Activated naive CD4-positive, alpha-beta T cell treated with anti-CD3 and anti-CD28 coated beads, Interleukin-2, amount 10 ng/mL, durations not matched to agents 7 days and 5 days (primary cell): ENCODE data around the gene BCL11A.

Source experiments
- CTCF ChIA-PET: fragments of 350-600 bp; sonication (Branson Sonifier 250); formaldehyde crosslinking; loops from one replicate; lab custom pipeline; 2021; ENCODE audit warnings: antibody characterized with exemption; lab: Charles Lee
- DNase-seq: peaks from one replicate; pipeline ENCODE4 v3.0.0-alpha.2; 2020
- H3K27ac Mint-ChIP-seq: one replicate; pipeline ENCODE4 v1.8.0; 2021; ENCODE audit warnings: mild to moderate bottlenecking, moderate library complexity, mixed read lengths
- H3K27me3 Mint-ChIP-seq: one replicate; pipeline ENCODE4 v1.8.0; 2021; ENCODE audit warnings: mild to moderate bottlenecking, mixed read lengths
- H3K36me3 Mint-ChIP-seq: one replicate; pipeline ENCODE4 v1.8.0; 2021; ENCODE audit warnings: mixed read lengths
- H3K4me1 Mint-ChIP-seq: one replicate; pipeline ENCODE4 v1.8.0; 2021; ENCODE audit warnings: mixed read lengths
- H3K4me3 Mint-ChIP-seq: one replicate; pipeline ENCODE4 v1.8.0; 2021; ENCODE audit warnings: mild to moderate bottlenecking, moderate library complexity, mixed read lengths
- H3K9me3 Mint-ChIP-seq: one replicate; pipeline ENCODE4 v1.8.0; 2021; ENCODE audit warnings: mixed read lengths

Gene BCL11A

GRCh38 chr2:60509066-60509465 is 44.4 kb downstream of the BCL11A start:
- H3K9me3 Mint-ChIP-seq, result no peaks in the 10 kb centered on the region

GRCh38 chr2:60508339-60508917 is 45.0 kb downstream of the BCL11A start:
- Mint-ChIP-seq H3K36me3 (no peaks in the 10 kb centered on the region), H3K27ac (no peak overlapping the region), H3K4me3 (no peak overlapping the region), H3K27me3 (peaks cover 31% of the 10 kb centered on the region), H3K4me1 (no peaks in the 10 kb centered on the region), H3K9me3 (no peaks in the 10 kb centered on the region)
- CTCF ChIA-PET, result interaction anchor here (1.0 kb wide), 1 partner anchor 9 kb away, joined by 3 read pairs; no protein-coding TSS in a partner anchor
- DNase-seq, result no peak

More at GRCh38 chr2:60509066-60509465, 44.4 kb downstream of the BCL11A start:
- Mint-ChIP-seq H3K36me3 (no peaks in the 10 kb centered on the region), H3K27me3 (peaks cover 36% of the 10 kb centered on the region), H3K4me1 (no peaks in the 10 kb centered on the region), H3K4me3 (no peak overlapping the region), H3K27ac (no peak overlapping the region)
- no peak for DNase-seq
- CTCF ChIA-PET, result no interaction called here

DNA sequence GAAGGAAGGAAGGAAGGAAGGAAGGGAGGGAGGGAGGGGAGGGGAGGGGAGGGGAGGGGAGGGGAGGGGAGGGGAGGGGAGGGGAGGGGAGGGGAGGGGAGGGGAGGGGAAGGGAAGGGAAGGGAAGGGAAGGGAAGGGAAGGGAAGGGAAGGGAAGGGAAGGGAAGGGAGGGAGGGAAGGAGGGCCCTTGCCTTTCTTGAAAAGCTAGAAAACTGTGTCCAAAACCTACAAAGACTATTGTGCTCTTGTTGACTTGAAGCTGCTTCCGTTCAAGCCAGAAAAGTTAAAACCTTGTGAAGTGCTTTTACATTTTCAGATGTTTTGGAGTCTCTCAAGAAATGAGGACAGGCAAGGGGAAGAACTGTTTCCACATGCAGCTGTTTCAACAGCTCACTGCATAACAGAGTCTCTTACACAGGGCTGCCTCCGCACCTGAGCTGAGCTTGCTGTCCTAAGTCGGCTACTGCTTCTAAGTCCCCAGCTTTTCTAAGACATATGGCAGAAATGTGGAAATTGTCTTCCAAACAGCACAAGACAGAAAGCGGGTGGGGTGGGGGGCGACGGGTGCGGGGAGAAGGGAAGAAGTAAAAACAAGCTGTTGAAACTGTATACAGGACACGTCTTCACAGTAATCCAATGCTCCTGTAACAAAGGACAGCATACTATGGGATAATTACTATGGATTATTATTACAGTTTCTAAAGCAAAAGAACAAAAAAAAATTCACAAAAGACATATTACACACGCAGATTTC is 46.1 kb downstream of the BCL11A start:
- no peak for DNase-seq
- H3K36me3 Mint-ChIP-seq, result no peaks in the 10 kb centered on the region
- no peaks in the 10 kb centered on the region for H3K4me1 Mint-ChIP-seq
- H3K27me3 Mint-ChIP-seq, result peaks cover 32% of the 10 kb centered on the region
- H3K27ac Mint-ChIP-seq, result no peak overlapping the region
- no peak overlapping the region for H3K4me3 Mint-ChIP-seq
- CTCF ChIA-PET, result interaction anchor here (1.0 kb wide), 1 partner anchor 10 kb away, joined by 3 read pairs; no protein-coding TSS in a partner anchor
- H3K9me3 Mint-ChIP-seq, result no peaks in the 10 kb centered on the region

DNA sequence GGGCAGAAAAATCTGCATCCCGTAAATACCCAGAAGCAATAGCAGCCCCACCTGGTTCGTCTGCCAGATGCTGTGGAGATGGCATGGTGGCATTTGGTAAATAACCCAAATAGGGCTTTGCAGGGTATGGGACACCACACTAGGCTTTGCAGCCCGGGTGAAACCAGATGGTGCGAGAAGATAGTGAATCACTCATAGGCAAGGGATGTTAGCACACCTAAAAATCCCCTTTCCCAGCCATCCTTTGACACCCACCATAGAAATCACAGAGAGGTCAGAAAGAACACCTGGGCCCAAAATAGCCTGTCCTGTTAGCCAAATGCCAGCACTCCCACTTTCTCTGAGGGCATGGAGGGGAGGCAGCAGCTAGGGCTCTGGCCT is 47.6 kb downstream of the BCL11A start:
- Mint-ChIP-seq H3K27ac (no peak overlapping the region), H3K4me3 (no peak overlapping the region), H3K9me3 (no peaks in the 10 kb centered on the region), H3K4me1 (no peaks in the 10 kb centered on the region), H3K36me3 (no peaks in the 10 kb centered on the region), H3K27me3 (peaks cover 26% of the 10 kb centered on the region)
- no peak for DNase-seq
- CTCF ChIA-PET, result no interaction called here

GRCh38 chr2:60505240-60505879 is 48.1 kb downstream of the BCL11A start:
- Mint-ChIP-seq H3K4me3 (no peak overlapping the region), H3K27ac (no peak overlapping the region), H3K9me3 (no peaks in the 10 kb centered on the region), H3K4me1 (no peaks in the 10 kb centered on the region), H3K27me3 (peaks cover 26% of the 10 kb centered on the region), H3K36me3 (no peaks in the 10 kb centered on the region)
- CTCF ChIA-PET, result no interaction called here
- DNase-seq, result no peak

DNA sequence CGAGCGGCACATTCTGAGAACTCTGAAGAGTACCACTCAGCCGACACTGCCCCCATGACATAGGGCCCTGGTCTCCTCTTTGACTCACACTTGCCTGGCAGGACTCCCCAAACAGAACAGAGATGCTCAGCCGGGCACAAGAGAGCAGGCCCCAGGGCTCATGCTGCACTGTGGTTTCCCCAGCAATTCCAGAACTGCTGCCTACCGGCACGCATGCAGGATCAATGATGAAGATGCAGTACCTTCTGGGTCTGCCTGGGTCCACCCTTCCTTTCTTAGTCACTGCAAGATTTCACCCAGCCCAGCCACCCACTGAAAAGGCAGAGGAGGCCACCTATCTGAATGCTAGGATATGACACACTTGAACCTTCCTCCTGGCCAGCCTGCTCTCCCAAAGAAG is 49.4 kb downstream of the BCL11A start:
- no peak overlapping the region for H3K27ac Mint-ChIP-seq
- no peaks in the 10 kb centered on the region for H3K9me3 Mint-ChIP-seq
- H3K27me3 Mint-ChIP-seq, result peaks cover 22% of the 10 kb centered on the region
- CTCF ChIA-PET, result no interaction called here
- no peaks in the 10 kb centered on the region for H3K36me3 Mint-ChIP-seq
- DNase-seq, result no peak
- H3K4me1 Mint-ChIP-seq, result no peaks in the 10 kb centered on the region
- H3K4me3 Mint-ChIP-seq, result no peak overlapping the region

- CTCF ChIA-PET, result no interaction called here
- H3K36me3 Mint-ChIP-seq, result no peaks in the 10 kb centered on the region
- no peak for DNase-seq
- peaks cover 19% of the 10 kb centered on the region for H3K27me3 Mint-ChIP-seq
- H3K4me3 Mint-ChIP-seq, result no peak overlapping the region
- peaks cover 3% of the 10 kb centered on the region for H3K4me1 Mint-ChIP-seq
- no peak overlapping the region for H3K27ac Mint-ChIP-seq
- H3K9me3 Mint-ChIP-seq, result no peaks in the 10 kb centered on the region
Observed at GRCh38 chr2:60502144-60502543, 51.3 kb downstream of the BCL11A start.

- Mint-ChIP-seq H3K27ac (no peak overlapping the region), H3K36me3 (no peaks in the 10 kb centered on the region), H3K9me3 (no peaks in the 10 kb centered on the region), H3K27me3 (peaks cover 14% of the 10 kb centered on the region), H3K4me1 (peaks cover 3% of the 10 kb centered on the region), H3K4me3 (no peak overlapping the region)
- CTCF ChIA-PET, result no interaction called here
- DNase-seq, result no peak
Observed at GRCh38 chr2:60500861-60501260, 52.6 kb downstream of the BCL11A start.

DNA sequence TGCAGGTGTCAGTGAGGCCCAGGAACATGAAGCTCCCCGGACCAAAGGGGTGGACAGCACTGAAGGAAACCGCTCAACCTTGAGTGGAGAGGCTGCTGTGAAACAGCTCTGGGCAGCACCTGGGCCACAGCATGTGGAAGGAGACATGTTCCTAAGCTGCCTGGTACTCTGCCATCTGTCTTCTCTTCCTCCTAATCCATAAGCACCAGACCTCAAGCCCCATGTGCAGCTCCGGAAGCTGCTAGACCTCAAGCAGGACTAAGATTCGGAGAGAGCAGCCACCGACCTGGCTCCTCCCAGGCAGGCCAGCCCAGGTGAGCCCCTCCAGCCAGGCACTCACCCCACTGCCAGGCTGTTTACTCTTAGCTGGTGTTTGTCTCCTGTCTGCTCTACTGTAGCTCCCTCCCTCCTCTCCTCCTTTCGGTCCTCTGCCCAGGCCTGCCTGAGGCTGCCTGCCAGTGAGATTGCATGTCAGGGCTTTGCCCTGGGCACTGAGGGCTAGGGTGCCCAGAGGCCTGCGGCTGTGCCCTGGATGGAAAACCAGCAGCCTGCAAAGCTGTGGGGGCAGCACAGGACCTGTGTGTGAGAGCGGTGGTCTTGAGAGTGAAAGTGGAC is 53.7 kb downstream of the BCL11A start:
- H3K9me3 Mint-ChIP-seq, result no peaks in the 10 kb centered on the region
- no peaks in the 10 kb centered on the region for H3K36me3 Mint-ChIP-seq
- peaks cover 3% of the 10 kb centered on the region for H3K4me1 Mint-ChIP-seq
- H3K4me3 Mint-ChIP-seq, result no peak overlapping the region
- no peak for DNase-seq
- H3K27me3 Mint-ChIP-seq, result peaks cover 13% of the 10 kb centered on the region
- no peak overlapping the region for H3K27ac Mint-ChIP-seq
- CTCF ChIA-PET, result no interaction called here

DNA sequence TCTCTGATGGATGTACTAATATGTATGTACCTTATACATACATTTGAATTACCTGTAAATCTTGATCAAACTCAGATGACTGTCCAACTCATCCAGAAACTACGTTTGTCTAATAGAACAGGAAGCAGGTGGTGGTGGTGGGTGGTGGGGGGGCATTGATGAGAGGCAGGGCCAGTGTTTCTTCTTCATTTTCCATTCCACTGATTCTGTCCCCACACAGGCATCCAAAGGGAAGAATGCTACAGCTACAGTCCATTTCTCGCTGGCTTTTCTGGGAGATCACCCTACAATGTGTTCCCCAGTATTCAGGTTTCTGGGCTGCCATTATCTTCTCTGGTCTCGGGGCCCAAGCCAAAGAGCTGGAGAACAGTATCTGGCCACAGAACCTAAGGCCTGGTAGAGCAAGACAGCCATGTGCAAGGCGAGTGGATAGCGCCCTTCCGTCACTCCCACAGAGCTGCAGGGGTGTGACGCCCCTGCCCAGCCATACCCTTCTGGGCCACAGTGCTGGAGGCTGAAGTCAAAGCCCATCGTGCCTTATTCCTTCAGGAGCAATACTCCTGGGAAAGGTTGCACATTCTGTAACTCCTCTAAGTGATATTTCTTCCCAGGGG is 54.5 kb downstream of the BCL11A start:
- H3K9me3 Mint-ChIP-seq, result no peaks in the 10 kb centered on the region
- peaks cover 3% of the 10 kb centered on the region for H3K4me1 Mint-ChIP-seq
- DNase-seq, result no peak
- H3K27ac Mint-ChIP-seq, result no peak overlapping the region
- CTCF ChIA-PET, result interaction anchor here (0.7 kb wide), 1 partner anchor 201 kb away, joined by 3 read pairs; no protein-coding TSS in a partner anchor
- peaks cover 14% of the 10 kb centered on the region for H3K27me3 Mint-ChIP-seq
- no peaks in the 10 kb centered on the region for H3K36me3 Mint-ChIP-seq
- H3K4me3 Mint-ChIP-seq, result no peak overlapping the region

DNA sequence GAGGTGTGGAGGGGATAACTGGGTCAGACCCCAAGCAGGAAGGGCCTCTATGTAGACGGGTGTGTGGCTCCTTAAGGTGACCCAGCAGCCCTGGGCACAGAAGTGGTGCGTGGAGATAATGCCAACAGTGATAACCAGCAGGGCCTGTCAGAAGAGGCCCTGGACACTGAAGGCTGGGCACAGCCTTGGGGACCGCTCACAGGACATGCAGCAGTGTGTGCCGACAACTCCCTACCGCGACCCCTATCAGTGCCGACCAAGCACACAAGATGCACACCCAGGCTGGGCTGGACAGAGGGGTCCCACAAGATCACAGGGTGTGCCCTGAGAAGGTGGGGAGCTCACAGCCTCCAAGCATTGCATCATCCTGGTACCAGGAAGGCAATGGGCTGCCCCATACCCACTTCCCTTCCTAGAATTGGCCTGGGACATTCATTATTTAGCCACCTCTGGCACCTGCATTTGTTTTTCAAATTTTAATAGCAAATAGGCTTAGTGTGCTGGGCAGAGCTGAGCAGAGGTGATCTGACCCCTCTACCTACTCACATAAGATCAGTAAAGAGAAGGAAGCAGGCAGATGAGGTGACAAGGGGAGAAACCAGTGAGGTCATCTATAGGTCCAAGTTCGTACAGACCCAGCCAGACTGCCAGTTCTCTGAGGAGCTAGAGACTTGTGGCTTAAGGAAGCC is 55.2 kb downstream of the BCL11A start:
- Mint-ChIP-seq H3K9me3 (no peaks in the 10 kb centered on the region), H3K27ac (no peak overlapping the region), H3K36me3 (no peaks in the 10 kb centered on the region), H3K4me3 (no peak overlapping the region), H3K4me1 (peaks cover 3% of the 10 kb centered on the region), H3K27me3 (peaks cover 15% of the 10 kb centered on the region)
- CTCF ChIA-PET, result interaction anchor here (0.7 kb wide), 1 partner anchor 201 kb away, joined by 3 read pairs; no protein-coding TSS in a partner anchor
- no peak for DNase-seq

DNA sequence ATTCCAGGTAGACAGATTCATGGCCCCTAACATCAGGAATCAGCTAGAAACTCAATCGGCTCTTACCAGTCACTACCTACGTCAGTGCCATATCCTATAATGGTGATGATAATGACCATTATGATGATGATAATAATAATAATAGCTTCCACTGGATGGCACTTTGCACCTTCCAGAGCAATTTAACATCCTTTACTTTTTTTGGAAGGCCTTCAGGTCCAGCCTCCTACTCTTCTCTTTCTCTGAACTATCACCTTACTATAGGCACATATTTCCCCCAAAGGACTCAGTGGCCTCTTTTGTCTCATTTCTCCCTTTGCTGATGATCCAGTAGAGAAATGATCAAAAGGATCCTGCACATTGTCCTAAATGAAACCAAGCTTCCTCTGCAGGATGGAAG is 56.0 kb downstream of the BCL11A start:
- no peaks in the 10 kb centered on the region for H3K9me3 Mint-ChIP-seq

GRCh38 chr2:60496956-60497355 is 56.5 kb downstream of the BCL11A start:
- peaks cover 9% of the 10 kb centered on the region for H3K27me3 Mint-ChIP-seq
- H3K9me3 Mint-ChIP-seq, result no peaks in the 10 kb centered on the region
- H3K36me3 Mint-ChIP-seq, result no peaks in the 10 kb centered on the region
- no peak for DNase-seq
- no peak overlapping the region for H3K4me3 Mint-ChIP-seq
- CTCF ChIA-PET, result interaction anchor here (1.3 kb wide), 1 partner anchor 85 kb away, joined by 4 read pairs; no protein-coding TSS in a partner anchor
- peaks cover 3% of the 10 kb centered on the region for H3K4me1 Mint-ChIP-seq
- no peak overlapping the region for H3K27ac Mint-ChIP-seq

More for the DNA sequence above, 56.0 kb downstream of the BCL11A start:
- DNase-seq, result no peak
- peaks cover 3% of the 10 kb centered on the region for H3K4me1 Mint-ChIP-seq
- H3K36me3 Mint-ChIP-seq, result no peaks in the 10 kb centered on the region
- CTCF ChIA-PET, result interaction anchor here (1.3 kb wide), 1 partner anchor 84 kb away, joined by 4 read pairs; no protein-coding TSS in a partner anchor
- H3K27me3 Mint-ChIP-seq, result peaks cover 9% of the 10 kb centered on the region
- H3K4me3 Mint-ChIP-seq, result no peak overlapping the region
- H3K27ac Mint-ChIP-seq, result no peak overlapping the region
